Immature natural killer cell (primary cell): ENCODE data around the gene LHFPL3. TPM values are rescaled to one million over a fixed set of nuclear protein-coding genes. Genes with fewer than 3 reads are reported as not detected.
A peak's percentile ranks its signal among the peaks of the same experiment; 100 is the strongest.
"Not testable (repeated sequence)": the region's sequence is repeated elsewhere in the genome, so short reads cannot be mapped to it uniquely, and the experiment has no call there.

Source experiments
- DNase-seq, 3 donors: peaks; one replicate each; pipeline ENCODE4 v3.0.0; 2022; ENCODE audit warnings: mixed read lengths in 1 of 3
- H3K27ac Mint-ChIP-seq, 6 donors: one replicate each; pipeline ENCODE4 v1.8.0; 2020; ENCODE audit warnings: mixed read lengths in 6 of 6, mild to moderate bottlenecking in 5 of 6, inconsistent platforms in 4 of 6, moderate library complexity in 3 of 6
- H3K27me3 Mint-ChIP-seq, 3 donors: one replicate each; pipeline ENCODE4 v1.8.0; 2020 to 2021; ENCODE audit warnings: low read depth in 3 of 3, mild to moderate bottlenecking in 3 of 3, mixed read lengths in 3 of 3, moderate library complexity in 3 of 3, inconsistent platforms in 1 of 3
- H3K36me3 Mint-ChIP-seq, 3 donors: one replicate each; pipeline ENCODE4 v1.8.0; 2020; ENCODE audit warnings: mixed read lengths in 3 of 3, inconsistent platforms in 2 of 3, mild to moderate bottlenecking in 2 of 3
- H3K4me1 Mint-ChIP-seq, 2 donors: one replicate each; pipeline ENCODE4 v1.8.0; 2020; ENCODE audit warnings: inconsistent platforms in 2 of 2, mild to moderate bottlenecking in 2 of 2, mixed read lengths in 2 of 2, moderate library complexity in 1 of 2
- H3K4me3 Mint-ChIP-seq, 5 donors: one replicate each; pipeline ENCODE4 v1.8.0; 2020; ENCODE audit warnings: mild to moderate bottlenecking in 5 of 5, mixed read lengths in 5 of 5, inconsistent platforms in 3 of 5, moderate library complexity in 3 of 5
- H3K9me3 Mint-ChIP-seq, 6 donors: one replicate each; pipeline ENCODE4 v1.8.0; 2020; ENCODE audit warnings: mild to moderate bottlenecking in 6 of 6, mixed read lengths in 6 of 6, inconsistent platforms in 4 of 6, moderate library complexity in 3 of 6
- polyA plus RNA-seq, 3 donors: library from polyadenylated mRNA; unstranded; fragments of 300-500 nt; fragmentation: Illumina TruSeq; gene quantifications; one replicate each; pipeline ENCODE4 v1.2.3, GENCODE V29; 2021

The LHFPL3 gene
- polyA plus RNA-seq, 3 donors from 2014 or later: not detected

DNA sequence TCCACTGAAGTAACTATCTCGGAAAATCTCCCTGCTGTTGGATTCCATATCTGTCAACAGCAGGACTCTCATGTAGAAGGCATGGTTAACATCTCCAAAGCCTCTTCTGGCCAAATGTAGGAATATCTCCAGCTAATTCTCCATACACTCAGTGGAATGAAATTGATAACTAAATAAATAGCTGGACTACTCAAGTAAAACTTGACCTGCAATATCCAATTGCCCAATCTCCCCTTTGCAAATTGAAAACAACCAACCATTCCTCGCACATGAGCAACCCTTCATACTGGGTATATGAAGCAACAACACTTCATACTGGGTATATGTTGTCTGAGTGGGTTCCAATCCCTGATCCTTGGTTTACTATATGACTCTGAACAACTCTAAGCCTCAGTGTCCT, 580.2 kb downstream of the LHFPL3 start:
- Mint-ChIP-seq H3K27ac (no peak overlapping the region), H3K4me3 (no peak overlapping the region), H3K27me3 (peaks cover 1 to 5% (median 2%) of the 10 kb centered on the region in 3 donors), H3K4me1 (peaks cover 0 to 2% of the 10 kb centered on the region in 2 donors), H3K36me3 (no peaks in the 10 kb centered on the region), H3K9me3 (no peaks in the 10 kb centered on the region)
- no peak for DNase-seq

GRCh38 chr7:104909096-104909495, 580.7 kb downstream of the LHFPL3 start:
- H3K27ac Mint-ChIP-seq: no peak overlapping the region
- H3K9me3 Mint-ChIP-seq: no peaks in the 10 kb centered on the region
- peaks cover 1 to 5% (median 2%) of the 10 kb centered on the region in 3 donors for H3K27me3 Mint-ChIP-seq
- H3K4me3 Mint-ChIP-seq: no peak overlapping the region
- no peak for DNase-seq
- no peaks in the 10 kb centered on the region for H3K36me3 Mint-ChIP-seq
- H3K4me1 Mint-ChIP-seq: peaks cover 0 to 2% of the 10 kb centered on the region in 2 donors

- H3K9me3 Mint-ChIP-seq: no peaks in the 10 kb centered on the region
- peaks cover 0 to 3% (median 2%) of the 10 kb centered on the region in 3 donors for H3K27me3 Mint-ChIP-seq
- no peak for DNase-seq
- H3K4me1 Mint-ChIP-seq: peaks cover 0 to 2% of the 10 kb centered on the region in 2 donors
- H3K36me3 Mint-ChIP-seq: no peaks in the 10 kb centered on the region
- H3K27ac Mint-ChIP-seq: no peak overlapping the region
- H3K4me3 Mint-ChIP-seq: no peak overlapping the region
Measured at GRCh38 chr7:104914421-104914820, 586.0 kb downstream of the LHFPL3 start.

DNA sequence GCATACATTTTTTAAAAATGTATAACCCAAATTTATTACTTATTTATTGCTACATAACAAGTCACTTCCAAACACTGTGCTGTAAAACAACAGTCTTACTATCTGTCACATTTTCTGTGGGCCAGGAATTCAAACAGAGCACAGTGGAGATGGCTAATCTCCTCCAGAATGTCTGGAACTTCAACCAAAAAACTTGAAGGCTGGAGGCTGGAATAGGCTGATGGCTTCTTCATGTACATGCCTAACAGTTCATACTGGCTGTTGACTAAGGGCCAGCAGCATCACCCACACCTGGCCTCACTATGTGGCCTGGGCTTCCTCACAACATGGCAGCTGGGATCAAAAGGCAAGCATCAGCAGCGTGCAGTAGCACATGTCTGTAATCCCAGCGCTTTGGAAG, 593.2 kb downstream of the LHFPL3 start:
- Mint-ChIP-seq H3K4me1 (peaks cover 0 to 6% of the 10 kb centered on the region in 2 donors), H3K4me3 (no peak overlapping the region), H3K9me3 (no peaks in the 10 kb centered on the region), H3K27me3 (peaks cover 0 to 6% (median 2%) of the 10 kb centered on the region in 3 donors), H3K36me3 (no peaks in the 10 kb centered on the region), H3K27ac (peak overlapping the region in 1 of 6 donors; percentile 11)
- DNase-seq: no peak

DNA sequence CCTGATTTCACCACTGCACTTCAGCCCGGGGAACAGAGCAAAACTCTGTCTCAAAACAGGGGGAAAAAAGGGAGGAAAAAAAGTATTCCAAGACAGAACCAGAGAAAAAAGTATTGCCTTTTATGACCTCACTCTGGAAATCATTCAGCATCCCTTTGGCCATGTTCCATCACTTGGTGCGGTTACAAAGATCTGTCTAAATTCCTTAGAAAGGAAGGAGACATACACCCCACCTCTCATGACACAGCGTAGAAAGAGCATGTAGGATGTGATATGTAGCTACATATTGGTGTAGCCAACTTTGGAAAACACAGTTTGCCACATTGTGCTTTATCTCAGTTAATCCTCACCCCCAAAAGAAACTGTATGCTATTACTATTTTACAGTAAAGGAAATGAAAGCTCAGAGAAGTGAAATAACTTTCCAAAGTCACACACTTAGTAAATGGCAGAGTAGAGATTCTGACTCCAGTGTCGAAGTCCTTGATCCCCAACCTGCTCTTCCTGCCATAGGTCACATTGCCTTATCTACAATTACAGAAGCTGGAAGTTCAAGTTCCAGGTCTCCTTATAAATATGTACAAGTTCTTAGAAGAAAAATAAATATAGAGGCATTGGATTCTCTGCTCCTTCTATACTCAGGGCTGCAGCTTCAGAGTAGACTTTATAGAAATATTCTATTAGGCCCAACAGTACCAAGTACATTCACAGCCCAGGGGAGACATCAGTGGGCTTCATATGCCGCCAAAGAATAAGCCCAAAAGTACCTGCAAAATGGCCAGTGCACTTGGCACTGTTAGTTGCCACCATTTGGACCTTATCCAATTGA, 594.0 kb downstream of the LHFPL3 start:
- H3K9me3 Mint-ChIP-seq: no peaks in the 10 kb centered on the region
- H3K4me3 Mint-ChIP-seq: no peak overlapping the region
- H3K4me1 Mint-ChIP-seq: peaks cover 0 to 6% of the 10 kb centered on the region in 2 donors
- H3K27me3 Mint-ChIP-seq: peaks cover 0 to 6% (median 2%) of the 10 kb centered on the region in 3 donors
- no peaks in the 10 kb centered on the region for H3K36me3 Mint-ChIP-seq
- peak overlapping the region in 2 of 6 donors; percentile 30 to 83 for H3K27ac Mint-ChIP-seq
- DNase-seq: no peak

DNA sequence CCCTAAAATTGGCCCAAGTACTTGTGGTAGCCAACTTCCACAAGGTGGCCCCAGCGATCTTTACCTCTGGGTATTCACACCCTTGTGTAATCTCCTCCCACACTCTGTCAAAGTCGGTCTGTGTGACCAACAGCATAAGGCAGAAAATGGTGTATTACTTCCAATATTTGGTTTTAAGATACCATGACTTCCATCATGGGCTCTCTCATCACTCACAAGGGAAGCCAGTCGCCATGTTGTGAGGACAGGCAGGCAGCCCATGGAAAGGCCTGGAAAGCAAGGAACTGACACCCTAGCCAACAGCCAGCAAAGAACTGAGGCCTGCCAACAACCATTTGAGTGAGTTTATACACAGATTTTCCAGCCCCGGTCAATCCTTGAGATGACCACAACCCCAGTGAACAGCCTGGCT, 594.6 kb downstream of the LHFPL3 start:
- H3K4me3 Mint-ChIP-seq: no peak overlapping the region
- H3K4me1 Mint-ChIP-seq: peaks cover 0 to 6% of the 10 kb centered on the region in 2 donors
- peaks cover 0 to 6% (median 2%) of the 10 kb centered on the region in 3 donors for H3K27me3 Mint-ChIP-seq

GRCh38 chr7:104926189-104926588, 597.8 kb downstream of the LHFPL3 start:
- not testable (repeated sequence) for H3K4me1 Mint-ChIP-seq, H3K9me3 Mint-ChIP-seq, H3K27me3 Mint-ChIP-seq, H3K4me3 Mint-ChIP-seq, H3K27ac Mint-ChIP-seq, DNase-seq, H3K36me3 Mint-ChIP-seq

More for the DNA sequence above, 594.6 kb downstream of the LHFPL3 start:
- Mint-ChIP-seq H3K9me3 (no peaks in the 10 kb centered on the region), H3K36me3 (no peaks in the 10 kb centered on the region), H3K27ac (peak overlapping the region in 5 of 6 donors; percentile 30 to 83 (median 40))
- DNase-seq: peak; percentile 70 to 74 (median 72)

DNA sequence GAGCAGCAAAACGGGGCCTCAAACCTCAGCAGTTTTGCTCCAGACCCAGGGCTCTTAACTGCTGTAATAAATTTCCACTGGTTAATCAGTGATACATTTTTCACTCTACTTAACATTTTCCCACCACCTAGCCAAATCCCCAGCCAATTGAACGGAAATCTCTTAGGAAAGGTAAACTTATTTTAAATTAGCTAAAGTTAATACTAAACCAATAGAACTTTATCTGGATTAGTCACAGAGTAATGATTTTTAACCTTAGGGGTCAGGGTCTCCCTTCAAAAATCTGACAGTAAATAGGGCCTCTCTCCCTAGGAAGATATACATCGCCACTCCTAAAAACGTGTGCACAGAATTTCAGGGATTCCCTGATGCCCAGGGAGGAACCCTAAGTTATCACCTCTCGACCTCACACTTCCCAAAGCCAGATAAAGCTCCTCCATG, 598.2 kb downstream of the LHFPL3 start:
- Mint-ChIP-seq H3K27me3 (peaks cover 0 to 6% (median 0%) of the 10 kb centered on the region in 3 donors), H3K4me1 (peaks cover 0 to 6% of the 10 kb centered on the region in 2 donors), H3K4me3 (no peak overlapping the region), H3K9me3 (no peaks in the 10 kb centered on the region), H3K27ac (no peak overlapping the region), H3K36me3 (no peaks in the 10 kb centered on the region)
- no peak for DNase-seq

GRCh38 chr7:104927055-104927454, 598.7 kb downstream of the LHFPL3 start:
- Mint-ChIP-seq H3K4me3 (no peak overlapping the region), H3K27me3 (peaks cover 0 to 6% (median 0%) of the 10 kb centered on the region in 3 donors), H3K9me3 (no peaks in the 10 kb centered on the region), H3K27ac (no peak overlapping the region), H3K4me1 (peaks cover 0 to 6% of the 10 kb centered on the region in 2 donors), H3K36me3 (no peaks in the 10 kb centered on the region)
- DNase-seq: no peak

- Mint-ChIP-seq H3K4me1 (no peaks in the 10 kb centered on the region), H3K4me3 (no peak overlapping the region), H3K36me3 (no peaks in the 10 kb centered on the region), H3K27ac (no peak overlapping the region), H3K27me3 (peaks cover 0 to 6% (median 0%) of the 10 kb centered on the region in 3 donors), H3K9me3 (no peaks in the 10 kb centered on the region)
- no peak for DNase-seq
Measured at GRCh38 chr7:104928721-104929400, 600.5 kb downstream of the LHFPL3 start.

DNA sequence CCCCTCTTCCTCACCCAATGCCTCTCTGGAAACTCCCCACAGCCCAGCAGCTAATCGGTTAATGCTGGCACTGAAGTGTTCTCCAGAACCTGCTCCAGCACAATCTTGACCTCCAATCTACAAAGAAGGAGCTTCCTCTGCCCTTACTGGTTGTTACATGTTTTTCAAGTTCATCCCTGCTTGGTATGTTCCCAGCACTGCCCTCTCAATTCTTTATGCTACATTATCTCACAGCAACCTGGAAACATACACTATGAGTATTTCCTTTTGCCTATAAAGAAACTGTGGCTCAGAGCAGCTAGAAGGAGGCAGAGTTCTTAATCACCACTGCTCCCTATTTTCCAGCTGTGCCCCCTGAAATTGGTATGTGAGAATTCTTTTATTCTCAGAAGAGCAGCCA, 601.5 kb downstream of the LHFPL3 start:
- H3K27ac Mint-ChIP-seq: peak overlapping the region in 2 of 6 donors; percentile 2 to 33
- no peaks in the 10 kb centered on the region for H3K9me3 Mint-ChIP-seq
- peaks cover 0 to 4% (median 0%) of the 10 kb centered on the region in 3 donors for H3K36me3 Mint-ChIP-seq
- no peaks in the 10 kb centered on the region for H3K4me1 Mint-ChIP-seq
- no peak for DNase-seq
- no peak overlapping the region for H3K4me3 Mint-ChIP-seq
- peaks cover 0 to 6% (median 0%) of the 10 kb centered on the region in 3 donors for H3K27me3 Mint-ChIP-seq

- H3K27me3 Mint-ChIP-seq: peaks cover 0 to 2% (median 0%) of the 10 kb centered on the region in 3 donors
- no peaks in the 10 kb centered on the region for H3K9me3 Mint-ChIP-seq
- DNase-seq: no peak
- H3K36me3 Mint-ChIP-seq: peaks cover 0 to 4% (median 0%) of the 10 kb centered on the region in 3 donors
- H3K27ac Mint-ChIP-seq: no peak overlapping the region
- H3K4me3 Mint-ChIP-seq: no peak overlapping the region
- H3K4me1 Mint-ChIP-seq: no peaks in the 10 kb centered on the region
Measured at GRCh38 chr7:104931181-104931781, 602.9 kb downstream of the LHFPL3 start.

DNA sequence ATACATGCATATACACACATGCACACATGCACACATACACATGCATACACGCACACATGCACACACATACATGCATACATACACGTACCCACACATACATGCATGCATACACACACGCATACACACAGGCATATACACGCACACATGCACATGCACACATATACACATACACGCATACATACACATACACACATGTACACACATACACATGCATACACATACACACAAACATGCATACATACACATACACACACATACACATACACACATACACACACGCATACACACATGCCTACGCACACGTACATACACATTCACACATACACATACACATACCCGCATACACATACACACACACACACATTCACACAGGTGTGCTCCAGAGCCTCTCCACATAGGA, 604.6 kb downstream of the LHFPL3 start:
- peaks cover 0 to 4% (median 0%) of the 10 kb centered on the region in 3 donors for H3K36me3 Mint-ChIP-seq
- peaks cover 0 to 2% (median 0%) of the 10 kb centered on the region in 3 donors for H3K27me3 Mint-ChIP-seq
- H3K4me3 Mint-ChIP-seq: no peak overlapping the region
- H3K9me3 Mint-ChIP-seq: no peaks in the 10 kb centered on the region
- DNase-seq: no peak
- no peaks in the 10 kb centered on the region for H3K4me1 Mint-ChIP-seq
- no peak overlapping the region for H3K27ac Mint-ChIP-seq
